ENCODE results near the gene SMYD3.

- no peak for TF ChIP-seq CTCF (IDR thresholded peaks at IDR 0.05)
- no peak for TF ChIP-seq POLR2AphosphoS5 (IDR thresholded peaks at IDR 0.05; ENCODE audit: low read depth, low read length)
- no peak for TF ChIP-seq SIN3A (IDR thresholded peaks at IDR 0.05; ENCODE audit: borderline replicate concordance, insufficient read depth, low read depth, low read length)
- TF ChIP-seq REST (IDR thresholded peaks at IDR 0.05; ENCODE audit: insufficient read depth in 1 of 2, low read depth in 2 of 2, low read length in 1 of 2): no peak
These were observed 636.4 kb downstream of the SMYD3 start for GRCh38 chr1:245870698-245871097.

Data from Panc1 (cell line).